ENCODE data around the gene IGIP.

IGIP gene

GRCh38 chr5:140125637-140126036, at the start of gene IGIP:
Gene IGIP, plus strand, starts transcription at chr5:140125937. Its CDS starts 2,540 bp downstream, at chr5:140128477.
- Mint-ChIP-seq H3K27ac (no peak within 1 kb of the TSS), H3K36me3 (ENCODE audit: low read depth) (no peaks in the 10 kb centered on the region), H3K4me1 (ENCODE audit: low read depth) (peaks cover 19% of the 10 kb centered on the region), H3K27me3 (no peaks in the 10 kb centered on the region), H3K9me3 (no peaks in the 10 kb centered on the region), H3K4me3 (no peak within 1 kb of the TSS)

DNA sequence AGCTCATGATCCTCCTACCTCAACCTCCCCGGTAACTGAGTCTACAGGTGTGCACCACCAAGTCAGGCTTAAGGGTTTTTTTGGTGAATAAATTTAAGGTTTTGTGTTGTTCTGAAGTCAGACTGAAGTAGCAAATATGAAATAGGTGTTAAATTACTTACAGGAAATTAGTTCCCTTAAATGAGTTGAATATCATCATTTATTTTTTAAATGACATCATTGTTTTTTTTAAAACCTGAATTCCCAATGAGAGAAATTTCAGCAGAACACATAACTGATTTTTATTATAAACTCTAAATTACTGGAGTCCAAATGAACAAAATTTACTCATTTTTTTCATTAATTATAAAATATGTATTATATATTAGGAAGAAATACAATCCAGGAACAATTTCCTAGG, 49.6 kb upstream of the IGIP start:
- Mint-ChIP-seq H3K9me3 (no peaks in the 10 kb centered on the region), H3K4me1 (ENCODE audit: low read depth) (no peaks in the 10 kb centered on the region), H3K27me3 (peaks cover 31% of the 10 kb centered on the region), H3K4me3 (no peak overlapping the region), H3K36me3 (ENCODE audit: low read depth) (no peaks in the 10 kb centered on the region), H3K27ac (no peak overlapping the region)

DNA sequence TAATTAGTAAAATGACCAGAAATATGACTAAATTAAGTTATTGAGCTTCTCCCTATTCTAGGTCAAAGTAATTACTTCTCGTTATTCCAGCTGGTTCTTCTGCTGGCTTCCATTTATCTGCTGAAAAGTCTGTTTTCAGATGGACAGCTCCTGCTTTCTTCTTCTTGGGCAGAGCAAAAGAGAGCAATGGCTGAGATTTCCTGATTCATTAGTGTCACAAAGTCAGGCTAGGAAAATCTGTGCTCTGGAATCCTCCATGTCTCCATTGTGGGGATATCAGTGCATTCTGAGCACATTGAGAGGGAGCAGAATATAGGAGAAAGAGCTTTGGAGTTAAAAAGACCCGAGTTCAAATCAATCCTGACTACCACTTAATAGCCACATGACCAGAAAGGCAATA, 48.9 kb upstream of the IGIP start:
- no peak overlapping the region for H3K27ac Mint-ChIP-seq

DNA sequence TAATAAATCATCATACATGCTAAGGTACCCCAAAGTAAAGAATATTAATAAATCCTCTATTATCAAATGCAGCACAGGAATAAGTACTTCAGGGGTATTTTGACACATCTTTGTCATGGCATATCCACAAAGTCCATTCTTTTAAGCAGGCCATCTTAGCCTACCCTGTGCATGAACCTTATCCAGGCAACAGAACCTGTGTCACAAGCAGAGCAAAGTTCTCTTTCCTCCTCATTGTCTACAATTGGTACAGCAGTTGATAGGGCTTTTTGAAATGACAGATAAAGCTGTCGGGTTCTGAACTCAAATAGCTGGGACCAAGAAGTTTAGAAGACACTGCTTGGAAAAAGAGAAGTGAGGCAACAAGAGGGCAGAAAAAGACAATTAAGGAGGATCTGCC, 42.6 kb upstream of the IGIP start:
- Mint-ChIP-seq H3K36me3 (ENCODE audit: low read depth) (no peaks in the 10 kb centered on the region), H3K4me1 (ENCODE audit: low read depth) (no peaks in the 10 kb centered on the region), H3K4me3 (no peak overlapping the region), H3K27me3 (peaks cover 28% of the 10 kb centered on the region), H3K9me3 (no peaks in the 10 kb centered on the region), H3K27ac (no peak overlapping the region)

More for the DNA sequence above, 48.9 kb upstream of the IGIP start:
- Mint-ChIP-seq H3K9me3 (no peaks in the 10 kb centered on the region), H3K4me3 (no peak overlapping the region), H3K36me3 (ENCODE audit: low read depth) (no peaks in the 10 kb centered on the region), H3K4me1 (ENCODE audit: low read depth) (no peaks in the 10 kb centered on the region), H3K27me3 (peaks cover 31% of the 10 kb centered on the region)

DNA sequence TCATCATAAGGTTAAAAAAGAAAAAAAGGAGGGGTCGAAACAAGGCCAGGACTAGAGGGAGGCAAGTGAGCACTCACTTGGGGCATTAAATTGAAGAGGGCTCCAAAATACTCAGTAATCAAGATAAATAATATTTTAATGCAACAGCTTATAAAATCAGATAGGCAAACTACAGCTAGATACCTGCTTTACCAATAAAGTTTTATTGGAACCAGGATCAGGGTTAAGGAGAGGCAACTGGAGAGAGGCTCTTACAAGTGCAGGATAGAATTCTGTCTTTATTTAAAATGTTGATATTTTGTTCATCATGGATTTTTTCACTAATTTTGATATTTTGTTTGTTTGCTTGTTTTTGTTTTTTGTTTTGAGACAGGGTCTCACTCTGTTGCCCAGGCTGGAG, 42.1 kb upstream of the IGIP start:
- Mint-ChIP-seq H3K27me3 (peaks cover 28% of the 10 kb centered on the region), H3K4me1 (ENCODE audit: low read depth) (no peaks in the 10 kb centered on the region), H3K27ac (no peak overlapping the region), H3K9me3 (no peaks in the 10 kb centered on the region), H3K4me3 (no peak overlapping the region), H3K36me3 (ENCODE audit: low read depth) (no peaks in the 10 kb centered on the region)

DNA sequence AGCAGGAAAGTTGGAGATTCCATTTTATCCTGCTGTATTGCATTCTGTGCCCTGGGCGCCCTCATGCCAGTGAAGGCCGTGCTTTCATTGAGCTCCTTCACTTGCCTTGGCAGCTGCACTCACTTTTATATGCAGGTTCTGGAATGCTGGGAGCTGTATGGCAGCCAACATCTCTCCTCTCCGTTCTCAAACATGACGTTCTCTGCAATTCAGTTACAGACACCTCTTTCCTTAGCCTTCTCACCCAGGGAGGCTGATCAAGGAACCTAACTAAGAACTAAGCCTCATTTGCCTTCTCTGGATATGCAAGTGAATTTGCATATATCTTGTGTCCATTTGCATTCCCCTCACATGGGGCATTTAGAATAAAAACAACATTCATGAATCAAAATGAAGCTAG, 41.2 kb upstream of the IGIP start:
- no peaks in the 10 kb centered on the region for H3K4me1 Mint-ChIP-seq (ENCODE audit: low read depth)
- H3K4me3 Mint-ChIP-seq, result no peak overlapping the region
- peaks cover 28% of the 10 kb centered on the region for H3K27me3 Mint-ChIP-seq
- H3K9me3 Mint-ChIP-seq, result peaks cover 5% of the 10 kb centered on the region
- H3K27ac Mint-ChIP-seq, result no peak overlapping the region
- H3K36me3 Mint-ChIP-seq (ENCODE audit: low read depth), result peaks cover 3% of the 10 kb centered on the region

- Mint-ChIP-seq H3K27ac (no peak overlapping the region), H3K36me3 (ENCODE audit: low read depth) (peaks cover 4% of the 10 kb centered on the region), H3K9me3 (peaks cover 19% of the 10 kb centered on the region), H3K4me1 (ENCODE audit: low read depth) (no peaks in the 10 kb centered on the region), H3K27me3 (peaks cover 31% of the 10 kb centered on the region), H3K4me3 (no peak overlapping the region)
Measured at GRCh38 chr5:140090251-140090650, 35.5 kb upstream of the IGIP start.

- H3K9me3 Mint-ChIP-seq, result peaks cover 19% of the 10 kb centered on the region
Measured at GRCh38 chr5:140093179-140093578, 32.6 kb upstream of the IGIP start.

DNA sequence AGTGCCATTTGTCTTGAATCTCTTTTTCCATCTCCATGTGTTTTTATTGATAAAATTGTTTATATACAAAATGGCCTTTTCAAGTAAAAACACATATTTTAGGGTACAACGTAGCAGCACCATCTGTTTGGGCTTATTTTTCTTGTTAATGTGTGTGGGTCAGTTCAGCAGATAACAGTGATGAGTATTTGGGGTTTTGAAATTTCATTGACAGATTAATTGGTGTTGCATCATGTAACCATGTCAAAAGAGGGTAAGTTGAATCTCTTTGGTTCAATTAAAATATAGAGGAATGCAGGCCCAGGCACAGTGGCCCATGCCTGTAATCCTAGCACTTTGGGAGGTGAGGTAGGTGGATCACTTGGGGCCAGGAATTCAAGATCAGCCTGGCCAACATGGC, 31.9 kb upstream of the IGIP start:
- Mint-ChIP-seq H3K27me3 (peaks cover 22% of the 10 kb centered on the region), H3K36me3 (ENCODE audit: low read depth) (peaks cover 4% of the 10 kb centered on the region), H3K4me3 (no peak overlapping the region), H3K27ac (no peak overlapping the region), H3K9me3 (peaks cover 19% of the 10 kb centered on the region), H3K4me1 (ENCODE audit: low read depth) (no peaks in the 10 kb centered on the region)

More at GRCh38 chr5:140093179-140093578, 32.6 kb upstream of the IGIP start:
- Mint-ChIP-seq H3K4me3 (no peak overlapping the region), H3K27ac (no peak overlapping the region), H3K36me3 (ENCODE audit: low read depth) (peaks cover 4% of the 10 kb centered on the region), H3K4me1 (ENCODE audit: low read depth) (no peaks in the 10 kb centered on the region), H3K27me3 (peaks cover 22% of the 10 kb centered on the region)

- H3K27ac Mint-ChIP-seq, result no peak overlapping the region
- H3K4me1 Mint-ChIP-seq (ENCODE audit: low read depth), result no peaks in the 10 kb centered on the region
- H3K27me3 Mint-ChIP-seq, result peaks cover 22% of the 10 kb centered on the region
- no peaks in the 10 kb centered on the region for H3K36me3 Mint-ChIP-seq (ENCODE audit: low read depth)
- no peak overlapping the region for H3K4me3 Mint-ChIP-seq
- H3K9me3 Mint-ChIP-seq, result peaks cover 11% of the 10 kb centered on the region
Measured at GRCh38 chr5:140094889-140095288, 30.8 kb upstream of the IGIP start.

GRCh38 chr5:140101179-140101578, 24.6 kb upstream of the IGIP start:
- H3K9me3 Mint-ChIP-seq, result no peaks in the 10 kb centered on the region
- H3K36me3 Mint-ChIP-seq (ENCODE audit: low read depth), result no peaks in the 10 kb centered on the region
- H3K4me3 Mint-ChIP-seq, result no peak overlapping the region
- no peak overlapping the region for H3K27ac Mint-ChIP-seq
- H3K27me3 Mint-ChIP-seq, result peaks cover 15% of the 10 kb centered on the region
- H3K4me1 Mint-ChIP-seq (ENCODE audit: low read depth), result peaks cover 3% of the 10 kb centered on the region

GRCh38 chr5:140103154-140103553, 22.6 kb upstream of the IGIP start:
- Mint-ChIP-seq H3K36me3 (ENCODE audit: low read depth) (no peaks in the 10 kb centered on the region), H3K27ac (no peak overlapping the region), H3K9me3 (no peaks in the 10 kb centered on the region), H3K27me3 (peaks cover 11% of the 10 kb centered on the region), H3K4me3 (no peak overlapping the region), H3K4me1 (ENCODE audit: low read depth) (peaks cover 14% of the 10 kb centered on the region)

- Mint-ChIP-seq H3K9me3 (no peaks in the 10 kb centered on the region), H3K4me3 (no peak overlapping the region), H3K4me1 (ENCODE audit: low read depth) (peaks cover 15% of the 10 kb centered on the region), H3K27ac (no peak overlapping the region), H3K36me3 (ENCODE audit: low read depth) (no peaks in the 10 kb centered on the region), H3K27me3 (peaks cover 13% of the 10 kb centered on the region)
Measured at GRCh38 chr5:140104100-140104499, 21.6 kb upstream of the IGIP start.

DNA sequence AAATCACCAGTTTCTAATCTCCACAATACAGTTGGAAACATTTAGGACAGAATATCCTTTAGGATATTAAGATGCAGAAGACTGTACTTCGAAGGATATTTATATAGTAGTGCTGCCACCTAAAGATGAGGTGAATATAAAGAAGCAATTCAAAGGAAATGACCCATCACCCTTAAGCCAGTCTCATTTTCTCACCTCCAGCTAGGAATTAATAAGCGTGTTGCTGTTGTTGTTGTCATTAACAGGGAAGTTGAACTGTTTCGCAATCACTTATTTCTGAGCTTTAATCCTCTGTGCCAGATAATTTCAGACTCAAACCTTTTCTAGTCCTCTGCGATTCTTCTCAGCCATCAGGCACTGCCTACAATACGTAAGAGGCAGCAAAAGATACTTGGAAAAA, 19.6 kb upstream of the IGIP start:
- H3K9me3 Mint-ChIP-seq, result no peaks in the 10 kb centered on the region
- H3K36me3 Mint-ChIP-seq (ENCODE audit: low read depth), result no peaks in the 10 kb centered on the region
- peaks cover 13% of the 10 kb centered on the region for H3K27me3 Mint-ChIP-seq
- no peak overlapping the region for H3K27ac Mint-ChIP-seq
- H3K4me1 Mint-ChIP-seq (ENCODE audit: low read depth), result peaks cover 31% of the 10 kb centered on the region
- no peak overlapping the region for H3K4me3 Mint-ChIP-seq

DNA sequence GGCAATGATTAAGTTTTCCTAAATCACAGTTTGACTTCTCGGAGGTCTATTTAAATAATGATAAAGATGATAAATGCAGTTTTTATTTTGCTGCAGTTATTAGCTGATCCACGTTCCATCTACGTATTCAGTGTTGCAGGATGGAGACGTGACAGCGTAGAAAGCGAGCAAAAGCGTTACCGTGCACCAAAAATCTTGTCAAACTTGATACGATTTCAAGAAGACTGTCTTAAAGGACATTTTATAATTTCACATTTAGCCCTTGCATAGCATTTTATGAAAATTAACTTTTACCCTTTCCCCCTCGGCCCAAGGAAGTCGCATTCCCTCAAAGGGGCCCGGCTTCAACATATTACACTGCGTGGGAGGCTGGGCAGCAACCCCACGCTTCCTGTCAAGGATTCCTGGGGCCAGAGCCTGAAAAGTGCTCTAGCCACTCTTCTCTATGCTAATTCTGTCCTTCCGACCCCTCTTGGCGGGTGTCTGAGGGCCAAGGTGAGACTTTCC, 18.9 kb upstream of the IGIP start:
- H3K4me1 Mint-ChIP-seq (ENCODE audit: low read depth), result peaks cover 35% of the 10 kb centered on the region
- H3K4me3 Mint-ChIP-seq, result peak overlapping the region; percentile 88
- peak overlapping the region; percentile 83 for H3K27ac Mint-ChIP-seq
- H3K36me3 Mint-ChIP-seq (ENCODE audit: low read depth), result no peaks in the 10 kb centered on the region
- peaks cover 11% of the 10 kb centered on the region for H3K27me3 Mint-ChIP-seq
- H3K9me3 Mint-ChIP-seq, result no peaks in the 10 kb centered on the region

- Mint-ChIP-seq H3K9me3 (no peaks in the 10 kb centered on the region), H3K4me1 (ENCODE audit: low read depth) (peaks cover 41% of the 10 kb centered on the region)
Measured at GRCh38 chr5:140107312-140108092, 18.2 kb upstream of the IGIP start.

More at GRCh38 chr5:140107312-140108092, 18.2 kb upstream of the IGIP start:
- Mint-ChIP-seq H3K36me3 (ENCODE audit: low read depth) (no peaks in the 10 kb centered on the region), H3K27me3 (peaks cover 11% of the 10 kb centered on the region), H3K27ac (peak overlapping the region; percentile 83), H3K4me3 (peak overlapping the region; percentile 88)

Measured in stimulated activated naive CD8-positive, alpha-beta T cell treated with anti-CD3 and anti-CD28 coated beads, Interleukin-15, Interleukin-2, amounts not matched to agents 100 ng/mL and 50 ng/mL, for 24 hours (primary cell).